Calu3 (cell line): ENCODE measurements around the gene GPR107. TPM values are rescaled to one million over a fixed set of nuclear protein-coding genes. Genes with fewer than 3 reads are reported as not detected.

Experiments
- BruUV-seq: library from RNA; stranded (reverse); fragments of 400-500 nt; replicated peaks from 2 replicates; lab custom pipeline; 2021; lab: Mats Ljungman, UMichigan
- CTCF ChIA-PET: fragments of 300-600 bp; sonication (Branson Sonifier 250); formaldehyde crosslinking; loops from one replicate; lab custom pipeline; 2022; ENCODE audit warnings: antibody characterized with exemption; lab: Charles Lee
- DNase-seq: peaks from one replicate; pipeline ENCODE4 v3.0.0; 2022
- H3K27ac Mint-ChIP-seq: one replicate; pipeline ENCODE4 v1.8.0; 2022; ENCODE audit warnings: mixed read lengths; ENCODE audit not compliant: unreplicated experiment
- H3K27me3 Mint-ChIP-seq: one replicate; pipeline ENCODE4 v1.8.0; 2022; ENCODE audit warnings: mixed read lengths; ENCODE audit not compliant: unreplicated experiment
- H3K36me3 Mint-ChIP-seq: one replicate; pipeline ENCODE4 v1.8.0; 2022; ENCODE audit warnings: mild to moderate bottlenecking, moderate library complexity, mixed read lengths; ENCODE audit not compliant: insufficient read depth, unreplicated experiment
- H3K4me1 Mint-ChIP-seq: one replicate; pipeline ENCODE4 v1.8.0; 2022; ENCODE audit warnings: mild to moderate bottlenecking, low read depth, mixed read lengths; ENCODE audit not compliant: unreplicated experiment
- H3K4me3 Mint-ChIP-seq: one replicate; pipeline ENCODE4 v1.8.0; 2022; ENCODE audit warnings: mild to moderate bottlenecking, low read depth, moderate library complexity, mixed read lengths; ENCODE audit not compliant: unreplicated experiment
- H3K9me3 Mint-ChIP-seq: one replicate; pipeline ENCODE4 v1.8.0; 2022; ENCODE audit warnings: low read depth, mixed read lengths; ENCODE audit not compliant: unreplicated experiment
- CTCF ChIP-seq: fragments of 200-600 bp; IDR thresholded peaks from one replicate; pipeline ENCODE4 v1.8.0; 2022; ENCODE audit warnings: antibody characterized with exemption; ENCODE audit not compliant: unreplicated experiment
- intact Hi-C: fragments of 100-400 bp; cut with micrococcal nuclease; formaldehyde crosslinking; loops from one replicate; pipeline ENCODE4 v1.10.0; 2022; ENCODE audit not compliant: unreplicated experiment
- total RNA-seq: library from RNA; stranded (reverse); gene quantifications from 2 replicates; pipeline ENCODE4 v1.2.3, GENCODE V29; 2022

The GPR107 gene
- total RNA-seq, 1 experiment from 2014 or later, result 43.4 TPM

- CTCF ChIA-PET, result no interaction called here
- intact Hi-C loops, result no loop called here
- Mint-ChIP-seq H3K9me3 (no peaks in the 10 kb centered on the region), H3K4me1 (no peaks in the 10 kb centered on the region), H3K27ac (no peak overlapping the region), H3K4me3 (no peak overlapping the region), H3K36me3 (peaks cover 7% of the 10 kb centered on the region), H3K27me3 (no peaks in the 10 kb centered on the region)
- no peak for DNase-seq
- BruUV-seq, result no TSS peak
- no peak for TF ChIP-seq CTCF
These were observed 83.5 kb downstream of the GPR107 start for GRCh38 chr9:130137081-130137640.

- no peak for TF ChIP-seq CTCF
- Mint-ChIP-seq H3K27ac (no peak overlapping the region), H3K27me3 (no peaks in the 10 kb centered on the region), H3K4me1 (no peaks in the 10 kb centered on the region), H3K4me3 (no peak overlapping the region), H3K9me3 (no peaks in the 10 kb centered on the region), H3K36me3 (peaks cover 7% of the 10 kb centered on the region)
- CTCF ChIA-PET, result no interaction called here
- no peak for DNase-seq
- intact Hi-C loops, result no loop called here
- BruUV-seq, result no TSS peak
These were observed 84.0 kb downstream of the GPR107 start for GRCh38 chr9:130137641-130138081.

GRCh38 chr9:130138171-130138653, 84.5 kb downstream of the GPR107 start:
- no peak overlapping the region for H3K27ac Mint-ChIP-seq
- CTCF ChIA-PET, result no interaction called here
- BruUV-seq, result no TSS peak
- no peak for DNase-seq
- peaks cover 7% of the 10 kb centered on the region for H3K36me3 Mint-ChIP-seq
- TF ChIP-seq CTCF, result no peak
- no peak overlapping the region for H3K4me3 Mint-ChIP-seq
- no peaks in the 10 kb centered on the region for H3K4me1 Mint-ChIP-seq
- intact Hi-C loops, result no loop called here
- H3K27me3 Mint-ChIP-seq, result peaks cover 2% of the 10 kb centered on the region
- H3K9me3 Mint-ChIP-seq, result no peaks in the 10 kb centered on the region

- Mint-ChIP-seq H3K4me3 (no peak overlapping the region), H3K4me1 (no peaks in the 10 kb centered on the region), H3K27me3 (peaks cover 8% of the 10 kb centered on the region), H3K9me3 (no peaks in the 10 kb centered on the region), H3K27ac (no peak overlapping the region), H3K36me3 (peaks cover 7% of the 10 kb centered on the region)
- TF ChIP-seq CTCF, result no peak
- intact Hi-C loops, result no loop called here
- no TSS peak for BruUV-seq
- CTCF ChIA-PET, result no interaction called here
- no peak for DNase-seq
These were observed 85.1 kb downstream of the GPR107 start for GRCh38 chr9:130138791-130139190.
